ENCODE results near the gene KRTAP4-7.
"Not testable (repeated sequence)": the region's sequence is repeated elsewhere in the genome, so short reads cannot be mapped to it uniquely, and the experiment has no call there.

The KRTAP4-7 gene

DNA sequence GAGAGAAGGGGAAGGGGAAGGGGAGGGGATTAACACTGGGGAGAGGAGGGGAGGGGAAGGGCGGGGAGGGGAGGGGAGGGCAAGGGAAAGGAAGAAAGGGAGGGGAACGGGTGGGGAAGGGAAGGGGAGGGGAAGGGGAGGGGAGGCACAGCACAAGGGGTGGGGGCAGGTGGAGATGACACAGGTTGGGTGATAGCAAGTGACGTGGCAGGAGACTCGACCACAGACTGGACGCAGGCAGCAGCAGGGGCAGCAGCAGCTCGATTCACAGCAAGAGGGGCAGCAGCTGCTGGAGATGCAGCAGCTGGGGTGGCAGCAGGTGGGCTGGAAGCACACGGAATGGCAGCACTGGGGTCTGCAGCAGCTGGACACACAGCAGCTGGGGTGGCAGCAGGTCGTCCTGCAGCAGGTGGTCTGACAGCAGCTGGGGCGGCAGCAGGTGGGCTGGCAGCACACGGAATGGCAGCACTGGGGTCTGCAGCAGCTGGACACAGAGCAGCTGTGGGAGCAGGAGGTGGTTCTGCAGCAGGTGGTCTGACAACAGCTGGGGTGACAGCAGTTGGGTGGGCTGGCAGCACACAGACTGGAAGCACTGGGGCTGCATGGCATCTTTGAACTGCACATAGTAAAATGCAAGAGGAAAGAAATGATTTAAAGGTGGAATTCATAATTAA lies 17.8 kb downstream of the KRTAP4-7 start, which contains the start of gene KRTAP4-16:
KRTAP4-16 (minus strand) TSS at position 624 of the 674 bp plus-strand sequence; CDS start at position 624, 0 bp downstream.
- H3K27ac ChIP-seq = no peak within 1 kb of the TSS
- TF ChIP-seq, protein P1, sequence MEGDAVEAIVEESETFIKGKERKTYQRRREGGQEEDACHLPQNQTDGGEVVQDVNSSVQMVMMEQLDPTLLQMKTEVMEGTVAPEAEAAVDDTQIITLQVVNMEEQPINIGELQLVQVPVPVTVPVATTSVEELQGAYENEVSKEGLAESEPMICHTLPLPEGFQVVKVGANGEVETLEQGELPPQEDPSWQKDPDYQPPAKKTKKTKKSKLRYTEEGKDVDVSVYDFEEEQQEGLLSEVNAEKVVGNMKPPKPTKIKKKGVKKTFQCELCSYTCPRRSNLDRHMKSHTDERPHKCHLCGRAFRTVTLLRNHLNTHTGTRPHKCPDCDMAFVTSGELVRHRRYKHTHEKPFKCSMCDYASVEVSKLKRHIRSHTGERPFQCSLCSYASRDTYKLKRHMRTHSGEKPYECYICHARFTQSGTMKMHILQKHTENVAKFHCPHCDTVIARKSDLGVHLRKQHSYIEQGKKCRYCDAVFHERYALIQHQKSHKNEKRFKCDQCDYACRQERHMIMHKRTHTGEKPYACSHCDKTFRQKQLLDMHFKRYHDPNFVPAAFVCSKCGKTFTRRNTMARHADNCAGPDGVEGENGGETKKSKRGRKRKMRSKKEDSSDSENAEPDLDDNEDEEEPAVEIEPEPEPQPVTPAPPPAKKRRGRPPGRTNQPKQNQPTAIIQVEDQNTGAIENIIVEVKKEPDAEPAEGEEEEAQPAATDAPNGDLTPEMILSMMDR (IDR thresholded peaks at IDR 0.05) = no peak
- no peak for TF ChIP-seq ZFX (IDR thresholded peaks at IDR 0.05; ENCODE audit: borderline replicate concordance)

DNA sequence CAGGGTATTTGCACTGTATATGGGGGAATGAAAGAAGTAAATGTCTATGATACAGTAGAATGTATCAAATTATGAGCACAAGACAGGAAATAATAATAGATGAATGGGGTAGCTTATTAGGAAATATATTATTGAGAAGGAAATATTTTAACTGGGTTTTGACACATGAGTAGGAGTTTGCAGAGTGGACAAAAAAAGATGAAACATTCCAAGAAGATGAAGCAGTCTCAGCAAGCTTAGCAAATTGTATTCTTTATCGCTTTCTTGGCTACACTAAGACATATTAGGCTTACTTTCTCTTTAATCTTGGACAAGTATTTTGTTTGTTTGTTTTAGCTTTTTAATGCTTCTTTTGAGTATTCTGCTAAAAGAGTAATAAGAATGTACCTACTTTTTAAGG lies 19.9 kb downstream of the KRTAP4-7 start:
- no peak overlapping the region for H3K27ac ChIP-seq

DNA sequence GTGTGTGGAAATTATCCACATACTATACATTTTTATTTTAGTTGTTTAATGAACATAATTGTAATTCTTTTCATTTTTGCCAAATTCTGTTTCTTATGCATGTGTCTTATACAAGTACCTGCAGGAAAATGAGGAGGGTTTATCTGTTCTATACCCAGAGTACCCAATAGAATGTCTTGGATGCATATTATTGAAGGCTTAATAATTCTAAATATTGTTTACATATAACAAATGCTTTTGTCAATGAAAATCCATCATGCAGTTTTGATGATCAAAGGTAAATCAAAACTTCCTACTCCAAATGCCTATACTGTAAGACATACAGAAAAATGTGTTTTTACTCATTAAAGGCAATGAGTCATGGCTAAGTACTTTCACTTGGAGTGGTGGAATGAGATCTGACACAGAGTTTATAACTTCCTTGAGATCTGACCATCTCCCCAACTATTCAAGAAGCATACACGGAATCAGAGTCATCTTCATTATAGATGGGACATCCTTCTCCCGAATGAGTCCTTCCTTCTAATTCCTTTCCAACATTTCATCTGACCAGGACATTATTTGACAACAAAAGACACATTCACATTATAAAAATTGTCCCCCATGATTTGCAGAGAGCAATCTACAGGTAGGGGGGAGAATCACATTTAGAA lies 20.6 kb downstream of the KRTAP4-7 start:
- H3K27ac ChIP-seq = not testable (repeated sequence)

More for the DNA sequence above, 19.9 kb downstream of the KRTAP4-7 start:
- no peak for TF ChIP-seq ZFX (IDR thresholded peaks at IDR 0.05; ENCODE audit: borderline replicate concordance)
- TF ChIP-seq, protein P1 (IDR thresholded peaks at IDR 0.05) = no peak

DNA sequence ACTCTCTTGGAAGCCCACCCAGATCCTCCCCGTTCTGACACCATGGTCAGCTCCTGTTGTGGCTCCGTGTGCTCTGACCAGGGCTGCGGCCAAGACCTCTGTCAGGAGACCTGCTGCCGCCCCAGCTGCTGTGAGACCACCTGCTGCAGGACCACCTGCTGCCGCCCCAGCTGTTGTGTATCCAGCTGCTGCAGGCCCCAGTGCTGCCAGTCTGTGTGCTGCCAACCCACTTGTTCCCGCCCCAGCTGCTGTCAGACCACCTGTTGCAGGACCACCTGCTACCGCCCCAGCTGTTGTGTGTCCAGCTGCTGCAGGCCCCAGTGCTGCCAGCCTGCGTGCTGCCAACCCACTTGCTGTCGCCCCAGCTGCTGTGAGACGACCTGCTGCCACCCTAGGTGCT lies 21.4 kb downstream of the KRTAP4-7 start, which contains the start of gene KRTAP4-9:
KRTAP4-9 (plus strand) TSS at position 43 of the 400 bp plus-strand sequence; CDS start at position 43, 0 bp downstream.
- H3K27ac ChIP-seq = not testable (repeated sequence)

DNA sequence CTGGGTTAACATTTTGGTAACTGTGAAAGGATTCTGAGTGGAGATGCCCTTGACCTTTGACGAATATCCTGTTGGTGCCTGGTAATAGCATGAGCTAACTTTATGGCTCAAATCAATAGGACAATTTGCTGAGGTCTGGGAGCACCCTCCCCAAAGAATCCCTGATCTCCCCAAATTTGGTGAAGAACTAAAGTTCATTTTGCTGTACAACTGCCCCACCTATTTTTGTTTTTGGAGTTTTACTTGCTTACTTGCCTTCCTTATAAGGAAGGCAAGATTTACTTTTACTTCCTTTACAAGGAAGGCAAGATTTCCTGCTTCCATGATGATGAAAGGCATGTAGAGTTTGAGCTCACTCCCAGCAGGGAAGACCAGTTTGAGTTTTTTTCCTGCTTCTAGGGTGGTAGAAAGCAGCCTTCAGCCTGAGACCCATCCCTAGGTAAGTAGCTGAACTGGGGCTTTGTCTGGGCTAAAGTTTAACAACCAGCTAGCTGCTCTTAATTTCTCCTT lies 24.0 kb downstream of the KRTAP4-7 start:
- TF ChIP-seq, protein P1 (IDR thresholded peaks at IDR 0.05) = no peak
- no peak for TF ChIP-seq ZFX (IDR thresholded peaks at IDR 0.05; ENCODE audit: borderline replicate concordance)
- H3K27ac ChIP-seq = no peak overlapping the region

DNA sequence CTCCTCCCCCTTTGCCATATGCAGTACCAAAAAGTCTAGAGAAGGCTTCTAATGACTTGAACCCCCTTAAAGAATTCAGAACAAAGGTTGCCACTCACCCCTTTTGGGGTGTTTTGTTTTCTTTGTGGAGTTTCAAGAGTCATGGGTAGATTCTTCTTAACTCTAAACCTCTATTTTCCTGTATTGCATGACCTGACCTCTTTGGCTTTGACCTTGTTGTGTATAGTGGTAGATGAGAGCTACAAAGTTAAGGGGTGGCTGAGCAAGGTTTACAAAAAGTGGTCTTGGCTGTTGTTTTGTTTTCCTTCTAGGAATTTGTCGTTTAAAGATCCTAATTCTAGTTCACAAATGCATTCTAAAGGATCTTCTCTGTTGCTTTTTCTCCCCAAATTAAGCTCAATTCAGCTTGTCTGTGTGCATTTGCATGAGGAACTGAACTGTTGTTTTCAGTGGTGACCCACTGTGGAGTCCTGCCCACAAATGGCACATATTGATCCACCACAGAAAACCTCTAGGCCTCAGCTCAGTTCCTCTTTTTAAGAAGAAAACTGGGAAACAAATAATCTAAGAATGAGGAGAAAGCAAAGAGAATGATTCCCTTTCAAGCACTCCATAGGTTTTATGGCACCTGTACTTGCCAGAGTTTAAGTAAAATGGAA lies 24.9 kb downstream of the KRTAP4-7 start:
- not testable (repeated sequence) for H3K27ac ChIP-seq

DNA sequence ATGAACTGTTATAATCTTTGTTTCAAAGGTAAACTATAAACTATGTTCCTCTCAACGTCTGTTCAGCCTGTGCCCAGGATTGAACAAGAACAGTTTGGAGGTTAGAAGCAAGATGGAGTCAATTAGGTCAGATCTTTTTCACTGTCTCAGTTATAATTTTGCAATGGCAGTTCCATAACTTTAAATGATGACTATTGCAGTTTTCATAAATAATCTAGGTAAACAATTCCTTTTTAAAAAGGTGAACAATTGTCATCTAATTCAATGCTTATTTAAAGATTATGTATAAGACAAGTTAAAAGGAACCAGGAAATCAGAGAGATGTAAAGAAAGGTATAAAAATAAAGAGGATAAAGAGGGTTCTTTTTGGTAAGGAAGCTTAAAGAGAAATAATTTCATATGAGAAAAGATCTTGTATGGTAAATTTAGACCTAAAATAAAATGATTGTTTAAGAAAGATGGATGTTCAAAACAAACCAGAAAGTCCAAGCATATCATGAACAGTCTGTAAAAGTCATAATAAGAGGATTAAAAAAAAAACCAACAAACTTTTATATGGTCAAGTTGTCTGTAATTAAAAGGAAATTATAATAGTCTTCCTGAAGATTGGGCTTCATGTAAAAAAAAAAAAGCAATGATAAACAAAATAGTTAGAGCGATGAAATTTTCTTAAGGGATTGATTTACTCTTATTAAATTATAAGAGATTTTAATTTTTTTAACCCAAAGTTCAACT lies 27.4 kb downstream of the KRTAP4-7 start:
- TF ChIP-seq, protein P1 (IDR thresholded peaks at IDR 0.05) = no peak
- no peak for TF ChIP-seq ZFX (IDR thresholded peaks at IDR 0.05; ENCODE audit: borderline replicate concordance)
- no peak overlapping the region for H3K27ac ChIP-seq

DNA sequence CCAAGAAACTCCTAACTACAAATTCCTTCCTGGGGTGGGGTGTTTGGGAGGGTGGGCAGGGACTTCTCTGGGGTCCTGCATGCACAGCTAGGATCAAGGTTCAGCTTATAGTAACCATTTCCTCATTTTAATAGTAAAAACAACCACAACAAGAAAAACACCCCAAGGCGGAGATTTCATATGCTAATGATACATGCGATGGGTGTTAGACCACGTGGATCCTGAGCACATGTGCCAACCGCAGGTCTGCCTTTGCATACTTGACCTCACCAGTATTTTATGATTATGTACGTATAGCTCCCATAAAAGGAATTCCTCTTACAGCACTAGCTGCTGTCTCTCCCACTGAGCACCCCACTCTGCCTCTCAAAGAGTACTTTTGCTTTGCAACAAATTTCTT lies 32.3 kb downstream of the KRTAP4-7 start:
- TF ChIP-seq, protein P1 (IDR thresholded peaks at IDR 0.05) = no peak
- TF ChIP-seq ZFX (IDR thresholded peaks at IDR 0.05; ENCODE audit: borderline replicate concordance) = no peak
- no peak overlapping the region for H3K27ac ChIP-seq

DNA sequence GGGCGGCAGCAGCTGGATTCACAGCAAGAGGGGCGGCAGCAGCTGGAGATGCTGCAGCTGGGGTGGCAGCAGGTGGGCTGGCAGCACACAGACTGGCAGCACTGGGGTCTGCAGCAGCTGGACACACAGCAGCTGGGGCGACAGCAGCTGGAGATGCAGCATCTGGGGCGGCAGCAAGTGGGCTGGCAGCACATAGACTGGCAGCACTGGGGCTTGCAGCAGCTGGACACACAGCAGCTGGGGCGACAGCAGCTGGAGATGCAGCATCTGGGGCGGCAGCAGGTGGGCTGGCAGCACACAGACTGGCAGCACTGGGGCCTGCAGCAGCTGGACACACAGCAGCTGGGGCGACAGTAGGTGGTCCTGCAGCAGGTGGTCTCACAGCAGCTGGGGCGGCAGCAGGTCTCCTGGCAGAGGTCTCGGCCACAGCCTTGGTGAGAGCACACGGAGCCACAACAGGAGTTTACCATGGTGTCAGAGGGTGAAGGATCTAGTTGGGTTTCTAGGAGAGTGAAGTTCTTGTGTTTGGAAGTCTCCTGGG lies 34.0 kb downstream of the KRTAP4-7 start, which contains the start of gene KRTAP4-11:
KRTAP4-11 (minus strand) TSS at position 528 of the 541 bp plus-strand sequence; CDS start at position 470, 58 bp downstream.
- H3K27ac ChIP-seq = not testable (repeated sequence)

All from 22Rv1 (cell line).